ENCODE data around the gene ZC3H13.

The ZC3H13 gene

DNA sequence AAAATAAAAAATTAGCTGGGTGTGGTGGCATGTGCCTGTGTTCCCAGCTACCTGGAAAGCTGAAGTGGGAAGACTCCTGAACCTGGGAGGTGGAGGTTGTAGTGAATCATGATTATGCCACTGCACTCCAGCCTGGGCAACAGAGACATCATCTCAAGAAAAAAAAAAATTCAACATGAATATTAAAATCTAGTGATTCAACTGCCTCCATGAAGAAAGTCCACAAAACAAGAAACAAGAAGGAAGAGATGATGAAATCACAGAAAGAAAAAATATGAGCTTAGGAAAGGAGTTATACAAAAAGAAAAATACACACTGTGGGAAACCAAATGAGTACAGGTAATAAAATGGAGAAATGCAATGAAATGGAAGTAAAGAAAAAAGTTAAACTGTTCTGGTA is 101.4 kb downstream of the ZC3H13 start:
- H3K4me3 ChIP-seq (ENCODE audit: low read depth in 1 of 2, low read length in 2 of 2): no peak overlapping the region
- no peaks in the 10 kb centered on the region for H3K4me1 ChIP-seq (ENCODE audit: control insufficient read depth in 1 of 2, insufficient read depth in 2 of 2, low read length in 2 of 2)
- no peaks in the 10 kb centered on the region for H3K9me3 ChIP-seq (ENCODE audit: control insufficient read depth in 1 of 2, low read length in 2 of 2)
- peaks cover 4 to 7% of the 10 kb centered on the region in 2 donors for H3K36me3 ChIP-seq (ENCODE audit: control insufficient read depth in 1 of 2, insufficient read depth in 2 of 2, low read length in 2 of 2)
- no peak overlapping the region for H3K9ac ChIP-seq (ENCODE audit: low read depth in 1 of 2, low read length in 2 of 2)
- H3K27me3 ChIP-seq (ENCODE audit: control insufficient read depth in 1 of 2, insufficient read depth in 2 of 2, low read length in 2 of 2): no peaks in the 10 kb centered on the region
- no peak overlapping the region for H3K27ac ChIP-seq (ENCODE audit: low read depth, low read length)

DNA sequence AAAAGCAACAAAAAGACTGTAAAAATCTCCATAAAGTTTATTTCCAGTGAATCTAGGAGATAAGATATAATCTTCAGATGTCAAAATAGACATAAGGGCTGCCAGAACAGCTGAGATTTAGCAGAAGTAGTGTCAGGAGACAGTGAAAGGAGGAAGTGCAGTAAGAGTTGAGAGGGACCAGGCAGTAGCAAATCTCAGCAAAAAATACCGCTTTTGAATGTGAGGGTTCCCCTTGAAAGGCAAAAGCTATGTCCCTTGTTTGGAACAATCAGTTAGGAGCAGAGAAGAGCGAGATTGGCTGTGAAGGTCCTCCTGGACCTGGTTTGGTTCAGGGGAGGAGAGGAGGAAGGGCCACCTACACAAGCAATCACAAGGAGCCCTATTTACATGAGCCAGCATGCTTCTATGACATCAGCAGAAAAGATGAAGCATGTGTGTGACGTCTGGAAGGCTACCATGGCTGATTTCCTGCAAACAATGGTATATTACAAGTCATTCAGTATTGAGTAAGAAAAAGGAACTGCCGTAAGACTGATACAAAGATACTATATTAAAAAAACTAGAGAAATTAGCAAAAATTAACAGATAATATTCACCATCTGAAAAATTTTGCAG is 102.1 kb downstream of the ZC3H13 start:
- Histone ChIP-seq H3K9me3 (ENCODE audit: control insufficient read depth in 1 of 2, low read length in 2 of 2) (no peaks in the 10 kb centered on the region), H3K4me1 (ENCODE audit: control insufficient read depth in 1 of 2, insufficient read depth in 2 of 2, low read length in 2 of 2) (no peaks in the 10 kb centered on the region), H3K36me3 (ENCODE audit: control insufficient read depth in 1 of 2, insufficient read depth in 2 of 2, low read length in 2 of 2) (peaks cover 0 to 3% of the 10 kb centered on the region in 2 donors), H3K27ac (ENCODE audit: low read depth, low read length) (no peak overlapping the region), H3K4me3 (ENCODE audit: low read depth in 1 of 2, low read length in 2 of 2) (no peak overlapping the region), H3K9ac (ENCODE audit: low read depth in 1 of 2, low read length in 2 of 2) (no peak overlapping the region), H3K27me3 (ENCODE audit: control insufficient read depth in 1 of 2, insufficient read depth in 2 of 2, low read length in 2 of 2) (no peaks in the 10 kb centered on the region)

DNA sequence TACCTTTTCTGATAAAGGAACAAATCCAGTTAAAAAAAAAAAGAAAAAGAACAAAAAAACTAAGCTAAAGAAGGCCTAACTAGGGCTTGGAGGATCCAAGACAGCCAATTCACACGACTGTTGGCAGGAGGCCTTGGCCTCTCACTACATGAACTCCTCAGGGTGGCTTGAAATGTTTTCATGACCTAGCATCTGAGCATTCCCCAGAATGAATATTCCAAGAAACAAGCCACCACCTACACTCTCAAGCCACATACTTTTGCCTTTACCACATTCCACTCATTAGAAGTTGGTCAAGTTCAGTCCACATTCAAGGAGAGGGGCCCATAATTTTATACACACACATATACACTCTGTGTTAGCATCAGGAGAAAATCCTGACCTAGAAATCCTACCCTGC is 103.4 kb downstream of the ZC3H13 start:
- H3K27ac ChIP-seq (ENCODE audit: low read depth, low read length): no peak overlapping the region

DNA sequence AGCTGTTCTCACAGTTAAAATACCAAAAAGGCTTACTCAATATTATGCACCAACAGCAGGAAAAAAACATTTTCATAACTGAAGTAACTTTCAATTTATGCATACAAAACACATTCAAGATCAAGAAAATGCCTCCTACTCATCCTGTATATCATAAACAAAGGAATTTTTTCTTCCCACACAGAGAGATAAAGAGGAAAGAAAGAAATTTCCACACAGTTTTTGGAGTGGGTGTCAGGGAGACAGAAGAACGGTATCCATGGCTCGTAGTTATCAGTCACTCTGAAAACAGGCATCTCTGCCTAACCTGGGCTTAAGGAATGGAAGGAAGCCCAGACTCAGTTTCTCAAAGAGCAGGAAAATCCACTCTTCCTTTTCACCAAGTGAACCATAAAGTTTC is 108.6 kb downstream of the ZC3H13 start:
- no peak overlapping the region for H3K9ac ChIP-seq (ENCODE audit: low read depth in 1 of 2, low read length in 2 of 2)
- H3K4me3 ChIP-seq (ENCODE audit: low read depth in 1 of 2, low read length in 2 of 2): no peak overlapping the region
- no peaks in the 10 kb centered on the region for H3K9me3 ChIP-seq (ENCODE audit: control insufficient read depth in 1 of 2, low read length in 2 of 2)
- peaks cover 5 to 16% of the 10 kb centered on the region in 2 donors for H3K27me3 ChIP-seq (ENCODE audit: control insufficient read depth in 1 of 2, insufficient read depth in 2 of 2, low read length in 2 of 2)
- no peaks in the 10 kb centered on the region for H3K36me3 ChIP-seq (ENCODE audit: control insufficient read depth in 1 of 2, insufficient read depth in 2 of 2, low read length in 2 of 2)
- no peak overlapping the region for H3K27ac ChIP-seq (ENCODE audit: low read depth, low read length)
- H3K4me1 ChIP-seq (ENCODE audit: control insufficient read depth in 1 of 2, insufficient read depth in 2 of 2, low read length in 2 of 2): no peaks in the 10 kb centered on the region

More for the DNA sequence above, 103.4 kb downstream of the ZC3H13 start:
- H3K9ac ChIP-seq (ENCODE audit: low read depth in 1 of 2, low read length in 2 of 2): no peak overlapping the region
- H3K4me1 ChIP-seq (ENCODE audit: control insufficient read depth in 1 of 2, insufficient read depth in 2 of 2, low read length in 2 of 2): no peaks in the 10 kb centered on the region
- no peak overlapping the region for H3K4me3 ChIP-seq (ENCODE audit: low read depth in 1 of 2, low read length in 2 of 2)
- peaks cover 2 to 6% of the 10 kb centered on the region in 2 donors for H3K27me3 ChIP-seq (ENCODE audit: control insufficient read depth in 1 of 2, insufficient read depth in 2 of 2, low read length in 2 of 2)
- H3K36me3 ChIP-seq (ENCODE audit: control insufficient read depth in 1 of 2, insufficient read depth in 2 of 2, low read length in 2 of 2): no peaks in the 10 kb centered on the region
- no peaks in the 10 kb centered on the region for H3K9me3 ChIP-seq (ENCODE audit: control insufficient read depth in 1 of 2, low read length in 2 of 2)

DNA sequence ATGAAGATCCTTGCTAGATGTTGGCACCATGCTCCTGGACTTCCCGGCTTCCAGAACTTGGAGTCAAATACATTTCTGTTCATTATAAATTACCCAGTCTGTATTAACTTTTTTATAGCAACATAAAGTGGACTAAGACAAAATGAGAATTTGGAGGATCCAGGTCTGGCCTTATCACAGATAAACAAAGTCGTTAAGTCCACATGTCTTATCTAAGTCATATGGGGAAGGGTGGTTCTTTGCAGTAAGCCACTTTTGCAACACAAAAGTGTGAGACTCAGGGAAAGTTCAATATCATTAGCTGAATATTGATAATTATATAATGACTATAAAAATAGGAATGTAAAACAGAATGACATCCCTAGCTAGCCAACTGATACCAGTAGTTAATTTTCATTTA is 109.4 kb downstream of the ZC3H13 start:
- peaks cover 5 to 16% of the 10 kb centered on the region in 2 donors for H3K27me3 ChIP-seq (ENCODE audit: control insufficient read depth in 1 of 2, insufficient read depth in 2 of 2, low read length in 2 of 2)
- no peak overlapping the region for H3K27ac ChIP-seq (ENCODE audit: low read depth, low read length)
- H3K36me3 ChIP-seq (ENCODE audit: control insufficient read depth in 1 of 2, insufficient read depth in 2 of 2, low read length in 2 of 2): no peaks in the 10 kb centered on the region
- no peaks in the 10 kb centered on the region for H3K9me3 ChIP-seq (ENCODE audit: control insufficient read depth in 1 of 2, low read length in 2 of 2)
- no peaks in the 10 kb centered on the region for H3K4me1 ChIP-seq (ENCODE audit: control insufficient read depth in 1 of 2, insufficient read depth in 2 of 2, low read length in 2 of 2)
- no peak overlapping the region for H3K9ac ChIP-seq (ENCODE audit: low read depth in 1 of 2, low read length in 2 of 2)
- no peak overlapping the region for H3K4me3 ChIP-seq (ENCODE audit: low read depth in 1 of 2, low read length in 2 of 2)

DNA sequence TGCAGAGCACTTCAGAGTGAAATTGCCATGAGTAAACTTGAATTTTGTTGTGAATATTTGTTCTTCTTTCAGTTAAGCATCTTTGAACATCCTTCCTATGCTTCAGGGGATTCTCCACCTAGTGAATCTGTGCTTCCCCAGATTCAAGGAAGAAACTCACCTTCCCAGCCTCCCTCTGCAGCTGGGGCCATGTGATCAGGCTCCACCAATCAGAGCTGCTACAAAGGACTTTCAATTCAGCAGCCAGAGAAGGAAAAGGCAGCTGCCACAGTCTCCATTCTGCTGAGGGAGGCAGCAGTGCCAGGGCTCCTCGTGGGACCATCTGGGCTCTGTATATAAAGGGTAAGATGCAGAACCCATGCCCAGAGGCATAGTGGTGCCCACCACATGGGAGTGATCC is 111.3 kb downstream of the ZC3H13 start:
- H3K9ac ChIP-seq (ENCODE audit: low read depth in 1 of 2, low read length in 2 of 2): no peak overlapping the region
- H3K27me3 ChIP-seq (ENCODE audit: control insufficient read depth in 1 of 2, insufficient read depth in 2 of 2, low read length in 2 of 2): peaks cover 5 to 19% of the 10 kb centered on the region in 2 donors
- no peaks in the 10 kb centered on the region for H3K4me1 ChIP-seq (ENCODE audit: control insufficient read depth in 1 of 2, insufficient read depth in 2 of 2, low read length in 2 of 2)
- no peaks in the 10 kb centered on the region for H3K36me3 ChIP-seq (ENCODE audit: control insufficient read depth in 1 of 2, insufficient read depth in 2 of 2, low read length in 2 of 2)
- H3K4me3 ChIP-seq (ENCODE audit: low read depth in 1 of 2, low read length in 2 of 2): no peak overlapping the region
- H3K9me3 ChIP-seq (ENCODE audit: control insufficient read depth in 1 of 2, low read length in 2 of 2): no peaks in the 10 kb centered on the region
- H3K27ac ChIP-seq (ENCODE audit: low read depth, low read length): no peak overlapping the region

DNA sequence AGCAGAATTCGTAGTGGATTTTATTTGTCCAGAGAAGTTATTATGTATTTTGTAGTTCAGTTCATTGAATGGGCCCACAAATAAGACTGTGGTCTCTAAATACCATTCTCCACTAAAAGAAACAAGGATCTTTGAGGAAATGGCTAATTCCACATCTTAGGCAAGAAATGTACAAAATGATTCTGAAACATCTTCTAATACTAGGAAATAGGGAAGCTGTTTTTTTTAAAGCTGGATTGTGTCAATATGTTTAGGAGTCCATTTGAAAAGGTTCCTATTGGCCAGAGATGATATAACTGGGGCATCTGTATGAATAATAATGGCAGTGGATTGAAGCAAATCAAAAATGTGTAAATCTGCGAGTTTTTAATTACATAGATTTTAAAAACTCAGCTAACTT is 112.5 kb downstream of the ZC3H13 start:
- no peak overlapping the region for H3K9ac ChIP-seq (ENCODE audit: low read depth in 1 of 2, low read length in 2 of 2)
- no peaks in the 10 kb centered on the region for H3K36me3 ChIP-seq (ENCODE audit: control insufficient read depth in 1 of 2, insufficient read depth in 2 of 2, low read length in 2 of 2)
- peaks cover 13 to 28% of the 10 kb centered on the region in 2 donors for H3K27me3 ChIP-seq (ENCODE audit: control insufficient read depth in 1 of 2, insufficient read depth in 2 of 2, low read length in 2 of 2)
- no peak overlapping the region for H3K4me3 ChIP-seq (ENCODE audit: low read depth in 1 of 2, low read length in 2 of 2)
- H3K9me3 ChIP-seq (ENCODE audit: control insufficient read depth in 1 of 2, low read length in 2 of 2): no peaks in the 10 kb centered on the region
- no peak overlapping the region for H3K27ac ChIP-seq (ENCODE audit: low read depth, low read length)
- H3K4me1 ChIP-seq (ENCODE audit: control insufficient read depth in 1 of 2, insufficient read depth in 2 of 2, low read length in 2 of 2): no peaks in the 10 kb centered on the region

DNA sequence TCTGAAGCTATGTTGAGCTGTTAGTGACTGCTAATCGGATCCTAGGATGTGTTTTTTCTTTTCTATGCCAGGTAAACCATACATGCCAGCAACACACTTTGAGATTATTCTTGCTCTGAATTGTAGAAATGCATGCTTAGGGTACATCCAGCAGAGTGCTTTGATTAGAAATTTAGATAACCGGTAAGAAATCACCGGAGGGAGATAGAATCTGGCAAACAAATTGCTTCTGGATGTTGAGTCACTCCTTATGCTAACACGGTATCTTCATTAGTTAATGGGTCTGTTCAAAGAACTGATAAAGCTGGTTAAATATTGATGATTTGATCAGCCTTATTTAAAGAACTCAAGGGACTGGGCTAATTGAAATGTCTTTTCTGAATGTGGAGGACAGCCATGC is 115.9 kb downstream of the ZC3H13 start:
- no peaks in the 10 kb centered on the region for H3K4me1 ChIP-seq (ENCODE audit: control insufficient read depth in 1 of 2, insufficient read depth in 2 of 2, low read length in 2 of 2)
- H3K27ac ChIP-seq (ENCODE audit: low read depth, low read length): no peak overlapping the region
- H3K4me3 ChIP-seq (ENCODE audit: low read depth in 1 of 2, low read length in 2 of 2): no peak overlapping the region
- H3K36me3 ChIP-seq (ENCODE audit: control insufficient read depth in 1 of 2, insufficient read depth in 2 of 2, low read length in 2 of 2): no peaks in the 10 kb centered on the region
- peaks cover 34 to 39% of the 10 kb centered on the region in 2 donors for H3K27me3 ChIP-seq (ENCODE audit: control insufficient read depth in 1 of 2, insufficient read depth in 2 of 2, low read length in 2 of 2)
- H3K9ac ChIP-seq (ENCODE audit: low read depth in 1 of 2, low read length in 2 of 2): no peak overlapping the region
- no peaks in the 10 kb centered on the region for H3K9me3 ChIP-seq (ENCODE audit: control insufficient read depth in 1 of 2, low read length in 2 of 2)

DNA sequence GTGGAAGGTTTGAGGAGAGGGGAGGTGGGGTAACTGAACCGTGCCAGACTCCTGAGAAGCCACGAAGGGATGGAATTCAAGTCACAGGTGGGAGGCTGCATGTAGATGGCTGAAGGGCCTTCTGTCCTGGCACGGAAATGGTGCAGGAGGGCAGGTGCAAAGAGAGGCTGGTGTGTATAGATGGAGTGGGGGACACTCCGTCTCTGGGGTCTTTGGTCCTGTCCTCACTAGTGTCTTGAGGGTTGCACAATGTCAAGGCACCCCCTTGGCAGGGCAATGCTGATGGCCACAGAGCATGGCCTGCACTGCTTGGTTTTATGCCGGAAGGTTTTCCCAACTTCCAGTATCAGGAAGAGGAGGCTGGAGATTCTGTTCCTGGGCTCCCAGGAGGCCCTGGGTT is 118.3 kb downstream of the ZC3H13 start:
- H3K36me3 ChIP-seq (ENCODE audit: control insufficient read depth in 1 of 2, insufficient read depth in 2 of 2, low read length in 2 of 2): no peaks in the 10 kb centered on the region
- H3K9ac ChIP-seq (ENCODE audit: low read depth in 1 of 2, low read length in 2 of 2): no peak overlapping the region
- no peaks in the 10 kb centered on the region for H3K9me3 ChIP-seq (ENCODE audit: control insufficient read depth in 1 of 2, low read length in 2 of 2)
- H3K27ac ChIP-seq (ENCODE audit: low read depth, low read length): no peak overlapping the region
- peaks cover 45 to 50% of the 10 kb centered on the region in 2 donors for H3K27me3 ChIP-seq (ENCODE audit: control insufficient read depth in 1 of 2, insufficient read depth in 2 of 2, low read length in 2 of 2)
- no peak overlapping the region for H3K4me3 ChIP-seq (ENCODE audit: low read depth in 1 of 2, low read length in 2 of 2)
- H3K4me1 ChIP-seq (ENCODE audit: control insufficient read depth in 1 of 2, insufficient read depth in 2 of 2, low read length in 2 of 2): no peaks in the 10 kb centered on the region

DNA sequence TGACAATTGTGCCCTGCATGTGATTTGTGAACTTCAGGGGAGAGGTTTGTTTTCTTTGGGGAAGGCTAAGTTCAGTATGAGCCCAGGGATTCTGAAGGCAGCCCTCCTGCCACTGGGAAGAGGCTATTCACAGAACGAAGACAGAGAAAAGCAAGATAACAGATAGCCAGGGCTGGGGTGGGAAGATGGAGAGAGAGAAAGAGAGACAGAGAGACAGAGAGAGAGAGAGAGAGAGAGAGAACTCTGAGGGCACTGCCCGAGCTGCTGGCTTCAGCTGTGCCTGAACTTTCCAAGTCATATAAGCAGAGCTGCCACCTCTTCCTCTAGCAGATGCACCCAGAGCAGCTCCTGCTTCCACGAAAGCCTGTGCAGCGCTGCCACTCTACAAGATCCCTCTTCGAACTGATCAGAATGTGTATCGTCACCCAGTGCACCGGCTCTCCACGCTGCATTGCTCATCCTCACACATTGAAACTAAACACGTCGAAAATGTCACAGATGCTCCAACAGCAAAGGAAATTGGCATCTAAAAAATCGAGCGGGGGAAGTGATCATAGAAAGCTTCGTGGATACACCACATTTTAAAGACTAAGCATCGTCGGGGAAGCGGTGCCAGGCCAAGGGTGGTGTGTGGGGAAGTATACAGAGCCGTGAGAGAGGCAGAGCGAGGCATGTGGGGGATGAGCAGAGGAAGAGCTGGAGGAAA is 119.2 kb downstream of the ZC3H13 start:
- Histone ChIP-seq H3K9me3 (ENCODE audit: control insufficient read depth in 1 of 2, low read length in 2 of 2) (no peaks in the 10 kb centered on the region), H3K4me1 (ENCODE audit: control insufficient read depth in 1 of 2, insufficient read depth in 2 of 2, low read length in 2 of 2) (peaks cover 0 to 1% of the 10 kb centered on the region in 2 donors), H3K27me3 (ENCODE audit: control insufficient read depth in 1 of 2, insufficient read depth in 2 of 2, low read length in 2 of 2) (peaks cover 46 to 50% of the 10 kb centered on the region in 2 donors), H3K9ac (ENCODE audit: low read depth in 1 of 2, low read length in 2 of 2) (no peak overlapping the region), H3K4me3 (ENCODE audit: low read depth in 1 of 2, low read length in 2 of 2) (no peak overlapping the region), H3K36me3 (ENCODE audit: control insufficient read depth in 1 of 2, insufficient read depth in 2 of 2, low read length in 2 of 2) (no peaks in the 10 kb centered on the region), H3K27ac (ENCODE audit: low read depth, low read length) (no peak overlapping the region)

Data from duodenal mucosa (tissue), 2 donors.